ENCODE results near the gene AK6. TPM values are rescaled to one million over a fixed set of nuclear protein-coding genes. Genes with fewer than 3 reads are reported as not detected.

AK6 gene
- polyA plus RNA-seq, 1 experiment: 92.4 TPM

DNA sequence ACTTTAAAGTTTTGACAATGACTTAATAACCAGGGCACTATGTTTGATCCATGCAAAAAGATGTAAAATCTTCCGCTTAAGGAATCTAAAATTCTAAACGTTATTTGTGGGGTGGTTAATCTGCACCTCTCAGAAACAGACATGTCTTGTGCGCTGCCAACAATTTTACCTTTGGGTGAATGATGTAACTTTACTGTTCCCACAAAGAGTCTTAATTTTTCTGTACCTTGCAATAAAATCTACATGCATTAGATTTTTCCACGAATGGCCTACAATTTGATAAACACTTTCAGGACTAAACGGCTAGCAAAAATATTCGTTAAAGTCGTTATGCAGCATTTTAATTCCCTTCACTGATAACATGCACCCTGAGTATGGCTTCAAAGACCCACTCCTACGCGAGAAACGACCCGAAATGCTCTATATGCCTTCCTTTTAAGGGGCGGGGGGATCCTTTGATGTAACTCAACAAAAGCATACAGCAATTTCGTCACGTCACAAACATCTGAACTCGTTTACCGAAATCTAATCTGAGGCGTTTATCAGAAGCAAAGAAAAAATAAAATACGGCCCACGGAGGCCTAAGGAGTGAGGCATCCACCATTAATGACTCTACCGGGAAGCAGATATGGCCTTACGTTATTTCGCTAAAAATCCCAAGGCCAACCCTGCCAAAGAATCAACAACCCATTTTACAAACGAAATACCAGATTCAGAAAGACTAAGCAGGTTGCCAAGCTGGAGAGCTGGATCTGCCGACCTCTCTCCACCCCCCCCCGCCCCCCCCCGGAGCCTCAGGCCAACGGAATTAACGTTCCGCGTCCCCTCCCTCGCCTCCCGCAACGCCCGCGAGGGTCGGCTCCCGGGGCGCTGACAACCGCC lies 621 bp downstream of the AK6 start:
- ChIA-PET CTCF (interaction anchor here (2.7 kb wide), 1 partner anchor 275 kb away, joined by 7 read pairs; the partner anchor contains the start of gene SLC30A5), POLR2A (interaction anchor here (0.7 to 1.7 kb wide), 2 partner anchors 12 to 275 kb away, joined by 3 to 7 read pairs; partner anchors contain the start of gene SLC30A5)
- DNase-seq (ENCODE audit: low read depth, low spot score): peak; percentile 0

DNA sequence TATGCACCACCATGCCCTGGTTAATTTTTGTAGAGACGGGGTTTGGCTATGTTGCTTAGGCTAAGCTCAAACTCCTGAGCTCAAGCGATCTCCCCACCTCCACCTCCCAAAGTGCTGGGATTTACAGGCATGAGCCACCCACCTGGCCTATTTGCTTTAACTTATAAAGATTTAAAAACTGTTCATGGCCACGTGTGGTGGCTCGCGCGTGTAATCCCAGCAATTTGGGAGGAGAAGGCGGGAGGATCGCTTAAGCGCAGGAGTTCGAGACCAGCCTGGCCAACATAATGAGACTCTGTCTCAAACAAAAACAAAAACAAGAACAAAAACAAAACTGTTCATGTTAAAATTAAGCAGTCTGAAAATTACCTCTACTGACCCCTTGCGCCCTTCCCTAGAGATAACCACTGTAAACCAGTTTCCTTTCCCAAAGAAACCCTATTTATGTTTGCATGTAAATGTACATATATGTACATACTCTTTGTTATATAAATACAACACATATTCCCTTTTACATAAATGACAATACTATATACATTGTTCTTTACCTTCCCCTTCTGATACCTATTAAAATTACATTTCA lies 1.5 kb downstream of the AK6 start:
- Histone ChIP-seq H3K27ac (ENCODE audit: low read depth, low read length) (no peak overlapping the region), H3K27me3 (ENCODE audit: control insufficient read depth, insufficient read depth, low read length) (no peaks in the 10 kb centered on the region), H3K4me3 (ENCODE audit: low read depth, low read length) (peak overlapping the region; percentile 95), H3K9me3 (ENCODE audit: control insufficient read depth, insufficient read depth, low read length) (no peaks in the 10 kb centered on the region)
- TF ChIP-seq, protein P1, sequence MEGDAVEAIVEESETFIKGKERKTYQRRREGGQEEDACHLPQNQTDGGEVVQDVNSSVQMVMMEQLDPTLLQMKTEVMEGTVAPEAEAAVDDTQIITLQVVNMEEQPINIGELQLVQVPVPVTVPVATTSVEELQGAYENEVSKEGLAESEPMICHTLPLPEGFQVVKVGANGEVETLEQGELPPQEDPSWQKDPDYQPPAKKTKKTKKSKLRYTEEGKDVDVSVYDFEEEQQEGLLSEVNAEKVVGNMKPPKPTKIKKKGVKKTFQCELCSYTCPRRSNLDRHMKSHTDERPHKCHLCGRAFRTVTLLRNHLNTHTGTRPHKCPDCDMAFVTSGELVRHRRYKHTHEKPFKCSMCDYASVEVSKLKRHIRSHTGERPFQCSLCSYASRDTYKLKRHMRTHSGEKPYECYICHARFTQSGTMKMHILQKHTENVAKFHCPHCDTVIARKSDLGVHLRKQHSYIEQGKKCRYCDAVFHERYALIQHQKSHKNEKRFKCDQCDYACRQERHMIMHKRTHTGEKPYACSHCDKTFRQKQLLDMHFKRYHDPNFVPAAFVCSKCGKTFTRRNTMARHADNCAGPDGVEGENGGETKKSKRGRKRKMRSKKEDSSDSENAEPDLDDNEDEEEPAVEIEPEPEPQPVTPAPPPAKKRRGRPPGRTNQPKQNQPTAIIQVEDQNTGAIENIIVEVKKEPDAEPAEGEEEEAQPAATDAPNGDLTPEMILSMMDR (IDR thresholded peaks at IDR 0.05; ENCODE audit: low read depth, low read length): no peak
- ChIA-PET CTCF (interaction anchor here (1.4 to 2.7 kb wide), 2 partner anchors 274 to 324 kb away, joined by 6 to 7 read pairs; partner anchors contain the start of gene SLC30A5), POLR2A (interaction anchor here (0.6 kb wide), 1 partner anchor 1646 kb away, joined by 6 read pairs; no protein-coding TSS in a partner anchor)
- DNase-seq (ENCODE audit: low read depth, low spot score): no peak

More for the DNA sequence above, 621 bp downstream of the AK6 start:
- Histone ChIP-seq H3K4me3 (ENCODE audit: low read depth, low read length) (peak overlapping the region; percentile 95), H3K27ac (ENCODE audit: low read depth, low read length) (peak overlapping the region; percentile 89), H3K9me3 (ENCODE audit: control insufficient read depth, insufficient read depth, low read length) (no peaks in the 10 kb centered on the region), H3K27me3 (ENCODE audit: control insufficient read depth, insufficient read depth, low read length) (no peaks in the 10 kb centered on the region)
- TF ChIP-seq, protein P1 (IDR thresholded peaks at IDR 0.05; ENCODE audit: low read depth, low read length): no peak

DNA sequence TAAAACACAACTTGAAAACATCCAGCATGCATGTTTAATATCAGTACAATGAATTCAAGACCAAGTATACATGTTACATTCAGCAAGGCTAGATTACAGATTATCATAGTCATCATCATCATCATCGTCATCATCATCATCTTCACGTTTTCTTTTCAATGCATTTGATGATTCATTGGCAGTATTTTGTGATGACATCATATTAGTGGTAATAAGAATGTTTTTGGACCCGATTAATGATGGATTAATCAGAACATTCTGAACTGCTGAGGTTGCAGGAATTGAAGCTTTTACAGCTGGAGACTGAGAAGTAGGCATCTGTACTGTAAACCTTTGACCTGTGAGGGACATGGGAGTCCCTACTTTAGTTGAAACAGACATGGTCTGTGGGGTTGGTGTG lies 4.5 kb downstream of the AK6 start:
- TF ChIP-seq, protein P1 (IDR thresholded peaks at IDR 0.05; ENCODE audit: low read depth, low read length): no peak
- ChIA-PET POLR2A (no interaction called here), CTCF (no interaction called here)
- H3K4me3 ChIP-seq (ENCODE audit: low read depth, low read length): no peak overlapping the region
- no peaks in the 10 kb centered on the region for H3K27me3 ChIP-seq (ENCODE audit: control insufficient read depth, insufficient read depth, low read length)
- no peaks in the 10 kb centered on the region for H3K9me3 ChIP-seq (ENCODE audit: control insufficient read depth, insufficient read depth, low read length)
- no peak overlapping the region for H3K27ac ChIP-seq (ENCODE audit: low read depth, low read length)
- no peak for DNase-seq (ENCODE audit: low read depth, low spot score)

DNA sequence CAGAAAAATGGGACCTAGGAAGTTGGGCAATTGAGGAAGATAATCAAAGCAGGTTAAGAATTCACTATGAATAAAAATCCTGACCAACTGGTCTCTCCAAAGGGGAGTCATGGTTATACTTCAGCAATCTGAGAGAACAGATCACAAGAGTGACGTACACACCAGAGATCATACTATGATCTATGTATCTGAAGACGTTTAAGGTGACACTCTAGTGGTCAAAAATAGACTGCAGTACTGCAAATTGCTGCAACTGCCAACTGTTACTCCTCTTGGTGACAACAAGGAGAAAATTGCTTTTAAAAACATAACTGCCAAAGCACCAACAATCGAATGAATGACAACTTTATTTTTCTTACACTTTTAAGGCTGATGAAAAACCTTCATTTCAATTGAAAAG lies 4.9 kb downstream of the AK6 start:
- Histone ChIP-seq H3K27ac (ENCODE audit: low read depth, low read length) (no peak overlapping the region), H3K27me3 (ENCODE audit: control insufficient read depth, insufficient read depth, low read length) (no peaks in the 10 kb centered on the region), H3K4me3 (ENCODE audit: low read depth, low read length) (no peak overlapping the region), H3K9me3 (ENCODE audit: control insufficient read depth, insufficient read depth, low read length) (no peaks in the 10 kb centered on the region)
- POLR2A ChIA-PET: no interaction called here
- DNase-seq (ENCODE audit: low read depth, low spot score): no peak
- CTCF ChIA-PET: no interaction called here
- TF ChIP-seq, protein P1 (IDR thresholded peaks at IDR 0.05; ENCODE audit: low read depth, low read length): peak; percentile 45

DNA sequence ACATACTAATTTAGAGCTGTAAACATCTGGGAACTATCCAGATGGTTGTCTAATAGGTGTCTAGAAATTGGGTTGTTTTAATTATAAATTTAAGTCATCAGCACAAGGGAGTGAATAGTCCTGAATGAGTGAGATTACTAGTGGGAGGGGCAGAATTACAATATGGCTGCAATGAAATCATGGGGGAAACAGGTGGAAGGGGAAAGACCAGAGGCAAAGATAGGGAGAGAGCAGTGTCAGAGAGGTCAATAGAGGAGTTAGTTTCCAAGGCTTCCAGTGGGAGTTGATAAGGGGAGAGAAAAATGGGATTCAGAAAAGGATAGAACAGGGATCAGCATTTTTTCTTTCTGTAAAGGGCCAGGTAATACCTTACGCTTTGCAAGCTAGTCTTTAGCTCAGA lies 8.9 kb downstream of the AK6 start:
- TF ChIP-seq, protein P1 (IDR thresholded peaks at IDR 0.05; ENCODE audit: low read depth, low read length): no peak

More for the DNA sequence above, 8.9 kb downstream of the AK6 start:
- no peaks in the 10 kb centered on the region for H3K9me3 ChIP-seq (ENCODE audit: control insufficient read depth, insufficient read depth, low read length)
- DNase-seq (ENCODE audit: low read depth, low spot score): no peak
- ChIA-PET POLR2A (no interaction called here), CTCF (interaction anchor here (0.8 kb wide), 1 partner anchor 267 kb away, joined by 5 read pairs; the partner anchor contains the start of gene SLC30A5)
- no peak overlapping the region for H3K4me3 ChIP-seq (ENCODE audit: low read depth, low read length)
- H3K27me3 ChIP-seq (ENCODE audit: control insufficient read depth, insufficient read depth, low read length): no peaks in the 10 kb centered on the region
- H3K27ac ChIP-seq (ENCODE audit: low read depth, low read length): no peak overlapping the region
